Large intestine (tissue), 1 donor: Measurements from ENCODE around the gene MACC1. TPM values are rescaled to one million over a fixed set of nuclear protein-coding genes. Genes with fewer than 3 reads are reported as not detected.

Source experiments
- polyA plus RNA-seq: library from polyadenylated mRNA; unstranded; fragments of 120-200 nt; gene quantifications from one replicate; pipeline ENCODE4 v1.2.1, GENCODE V29; 2013

The MACC1 gene
- polyA plus RNA-seq, 1 donor: 50.2 TPM

Other genes with a start within 250 kb of the MACC1 start
- gene ITGB8, start 113.5 kb upstream of the MACC1 start, polyA plus RNA-seq: 26.8 TPM